PC-9 (cell line): Measurements from ENCODE around the gene DIRAS3. TPM values are rescaled to one million over a fixed set of nuclear protein-coding genes. Genes with fewer than 3 reads are reported as not detected.

ENCODE experiments used
- BruUV-seq: library from RNA; stranded (reverse); fragments of 400-500 nt; replicated peaks from 2 replicates; lab custom pipeline; 2021; lab: Mats Ljungman, UMichigan
- CTCF ChIA-PET: fragments of 300-600 bp; sonication (Branson Sonifier 250); formaldehyde crosslinking; loops from one replicate; lab custom pipeline; 2022; ENCODE audit warnings: antibody characterized with exemption; lab: Charles Lee
- POLR2A ChIA-PET: fragments of 300-600 bp; sonication (Branson Sonifier 250); formaldehyde crosslinking; loops from one replicate; lab custom pipeline; 2022; ENCODE audit warnings: antibody characterized with exemption; ENCODE audit not compliant: unreplicated experiment; lab: Charles Lee
- DNase-seq, 2 experiments: peaks; one replicate each; pipeline versions ENCODE4 v3.0.0 to v3.0.0-alpha.2; 2015 to 2022; ENCODE audit warnings: mixed read lengths in 1 of 2
- H2AFZ ChIP-seq: fragments of 200-600 bp; sonication (generic); 2 replicates; pipeline ENCODE4 v1.8.1; 2017; ENCODE audit warnings: antibody characterized with exemption
- H3F3A ChIP-seq: fragments of 200-600 bp; sonication (generic); 2 replicates; pipeline ENCODE4 v1.8.1; 2017; ENCODE audit warnings: antibody characterized with exemption, mild to moderate bottlenecking, low read depth; ENCODE audit not compliant: insufficient read depth
- H3K27ac ChIP-seq: fragments of 200-600 bp; sonication (generic); 2 replicates; pipeline ENCODE4 v1.6.1; 2016; ENCODE audit warnings: mixed run types
- H3K27me3 ChIP-seq: fragments of 200-600 bp; sonication (generic); 2 replicates; pipeline ENCODE4 v1.6.1; 2016; ENCODE audit warnings: low read depth, mixed run types; ENCODE audit not compliant: insufficient read depth
- H3K36me3 ChIP-seq: fragments of 200-600 bp; sonication (generic); 2 replicates; pipeline ENCODE4 v1.6.1; 2016; ENCODE audit warnings: low read depth, mixed run types
- H3K4me1 ChIP-seq: fragments of 200-600 bp; sonication (generic); replicated peaks from 2 replicates; pipeline ENCODE4 v1.6.1; 2016; ENCODE audit warnings: mixed run types; ENCODE audit not compliant: insufficient read depth
- H3K4me2 ChIP-seq: fragments of 200-600 bp; sonication (generic); 2 replicates; pipeline ENCODE4 v1.6.1; 2017; ENCODE audit warnings: mixed run types
- H3K4me3 ChIP-seq: fragments of 200-600 bp; sonication (generic); 2 replicates; pipeline ENCODE4 v1.6.1; 2016; ENCODE audit warnings: mixed run types
- H3K79me2 ChIP-seq: fragments of 200-600 bp; sonication (generic); 2 replicates; pipeline ENCODE4 v1.6.1; 2017; ENCODE audit warnings: low read depth, mixed run types
- H3K9me2 ChIP-seq: fragments of 200-600 bp; sonication (generic); 2 replicates; pipeline ENCODE4 v1.8.1; 2017; ENCODE audit warnings: mild to moderate bottlenecking; ENCODE audit not compliant: insufficient read depth
- H3K9me3 ChIP-seq: fragments of 200-600 bp; sonication (generic); 2 replicates; pipeline ENCODE4 v1.8.1; 2016; ENCODE audit warnings: low read depth; ENCODE audit not compliant: insufficient read depth
- H4K20me1 ChIP-seq: fragments of 200-600 bp; sonication (generic); 2 replicates; pipeline ENCODE4 v1.8.1; 2017; ENCODE audit not compliant: insufficient read depth
- CTCF ChIP-seq: fragments of 200-600 bp; sonication (generic); conservative IDR thresholded peaks from 2 replicates; pipeline ENCODE4 v1.6.1; 2017; ENCODE audit warnings: mixed run types, antibody characterized with exemption, mild to moderate bottlenecking, moderate library complexity
- EZH2 ChIP-seq: fragments of 200-600 bp; sonication (generic); IDR thresholded peaks from 2 replicates; pipeline ENCODE4 v1.8.0; 2017; ENCODE audit warnings: antibody characterized with exemption, low read depth
- intact Hi-C: fragments of 100-400 bp; cut with micrococcal nuclease; formaldehyde crosslinking; loops from one replicate; pipeline ENCODE4 v1.10.0; 2022; ENCODE audit not compliant: unreplicated experiment
- total RNA-seq: library from RNA; stranded (reverse); gene quantifications from 2 replicates; pipeline ENCODE4 v1.2.3, GENCODE V29; 2021

The DIRAS3 gene
- total RNA-seq, 1 experiment from 2014 or later = not detected

GRCh38 chr1:68024635-68025338 is 25.6 kb downstream of the DIRAS3 start:
- H3K4me2 ChIP-seq = no peak overlapping the region
- no peak overlapping the region for H3K4me3 ChIP-seq
- H3K4me1 ChIP-seq = no peaks in the 10 kb centered on the region
- no peak for DNase-seq
- BruUV-seq = no TSS peak
- CTCF ChIA-PET = no interaction called here
- no peaks in the 10 kb centered on the region for H3K9me2 ChIP-seq
- POLR2A ChIA-PET = no interaction called here
- no peaks in the 10 kb centered on the region for H3K79me2 ChIP-seq
- intact Hi-C loops = no loop called here
- H4K20me1 ChIP-seq = no peaks in the 10 kb centered on the region
- no peak overlapping the region for H2AFZ ChIP-seq
- H3K36me3 ChIP-seq = no peaks in the 10 kb centered on the region
- H3K9me3 ChIP-seq = no peaks in the 10 kb centered on the region
- no peaks in the 10 kb centered on the region for H3K27me3 ChIP-seq
- TF ChIP-seq EZH2 = no peak
- no peak for TF ChIP-seq CTCF
- no peaks in the 10 kb centered on the region for H3F3A ChIP-seq
- H3K27ac ChIP-seq = no peak overlapping the region

- intact Hi-C loops = loop anchor here (10.0 kb wide), 1 partner anchor 328 kb away; no protein-coding TSS in a partner anchor
- no TSS peak for BruUV-seq
- no peaks in the 10 kb centered on the region for H3K36me3 ChIP-seq
- no peaks in the 10 kb centered on the region for H3K4me1 ChIP-seq
- H3F3A ChIP-seq = no peaks in the 10 kb centered on the region
- H3K4me2 ChIP-seq = no peak overlapping the region
- H3K27me3 ChIP-seq = no peaks in the 10 kb centered on the region
- no peaks in the 10 kb centered on the region for H3K79me2 ChIP-seq
- no peaks in the 10 kb centered on the region for H3K9me2 ChIP-seq
- H4K20me1 ChIP-seq = no peaks in the 10 kb centered on the region
- POLR2A ChIA-PET = no interaction called here
- no peak for DNase-seq
- H3K4me3 ChIP-seq = no peak overlapping the region
- TF ChIP-seq EZH2 = no peak
- no peak for TF ChIP-seq CTCF
- H2AFZ ChIP-seq = no peak overlapping the region
- CTCF ChIA-PET = no interaction called here
- no peaks in the 10 kb centered on the region for H3K9me3 ChIP-seq
- H3K27ac ChIP-seq = no peak overlapping the region
These were observed 34.0 kb downstream of the DIRAS3 start for GRCh38 chr1:68016381-68016780.

GRCh38 chr1:68015971-68016370 is 34.5 kb downstream of the DIRAS3 start:
- Histone ChIP-seq H4K20me1 (no peaks in the 10 kb centered on the region), H3K9me3 (no peaks in the 10 kb centered on the region), H3K36me3 (no peaks in the 10 kb centered on the region), H3K27me3 (no peaks in the 10 kb centered on the region), H3K79me2 (no peaks in the 10 kb centered on the region), H3K4me3 (no peak overlapping the region), H3K4me1 (no peaks in the 10 kb centered on the region), H3F3A (no peaks in the 10 kb centered on the region), H3K4me2 (no peak overlapping the region), H2AFZ (no peak overlapping the region), H3K9me2 (no peaks in the 10 kb centered on the region), H3K27ac (no peak overlapping the region)
- TF ChIP-seq CTCF (no peak), EZH2 (no peak)
- no TSS peak for BruUV-seq
- ChIA-PET CTCF (no interaction called here), POLR2A (no interaction called here)
- intact Hi-C loops = loop anchor here (10.0 kb wide), 1 partner anchor 329 kb away; no protein-coding TSS in a partner anchor
- no peak for DNase-seq
